CD14-positive monocyte (primary cell): ENCODE data around the gene ALG14. TPM values are rescaled to one million over a fixed set of nuclear protein-coding genes. Genes with fewer than 3 reads are reported as not detected.

ENCODE experiments used
- DNase-seq, 3 donors: peaks; one replicate each; pipeline ENCODE4 v3.0.0-alpha.2; 2011 to 2022
- H2AFZ ChIP-seq: 2 replicates; pipeline ENCODE4 v1.6.0; 2012; ENCODE audit warnings: mild to moderate bottlenecking, low read depth, low read length, inconsistent platforms; ENCODE audit not compliant: insufficient read depth, poor library complexity, severe bottlenecking
- H3K27ac ChIP-seq, 2 donors: 1 replicate in 1 of 2; 2 replicates in 1 of 2; pipeline ENCODE4 v1.5.1; 2012 to 2013; ENCODE audit warnings: low read length in 2 of 2, control low read depth in 1 of 2, inconsistent platforms in 1 of 2, low read depth in 1 of 2, mild to moderate bottlenecking in 1 of 2
- H3K27me3 ChIP-seq, 2 donors: one replicate each; pipeline versions ENCODE4 v1.6.0 to v1.6.1; 2011 to 2013; ENCODE audit warnings: low read length in 2 of 2; ENCODE audit not compliant: control insufficient read depth in 2 of 2, insufficient read depth in 2 of 2
- H3K36me3 ChIP-seq, 2 donors: replicated peaks in 1 of 2; 1 replicate in 1 of 2; 2 replicates in 1 of 2; pipeline versions ENCODE4 v1.5.1 to v1.6.1; 2012 to 2013; ENCODE audit warnings: low read length in 2 of 2, control low read depth in 1 of 2, inconsistent platforms in 1 of 2, mild to moderate bottlenecking in 1 of 2; ENCODE audit not compliant: insufficient read depth in 2 of 2, control insufficient read depth in 1 of 2
- H3K4me1 ChIP-seq, 2 donors: 1 replicate in 1 of 2; 2 replicates in 1 of 2; pipeline versions ENCODE4 v1.5.1 to v1.6.1; 2012 to 2013; ENCODE audit warnings: low read length in 2 of 2, control low read depth in 1 of 2, inconsistent platforms in 1 of 2, mild to moderate bottlenecking in 1 of 2, moderate library complexity in 1 of 2; ENCODE audit not compliant: insufficient read depth in 2 of 2, control insufficient read depth in 1 of 2
- H3K4me2 ChIP-seq: replicated peaks from 2 replicates; pipeline ENCODE3; 2012; ENCODE audit warnings: low read length, moderate library complexity, mild to moderate bottlenecking; ENCODE audit not compliant: poor library complexity, severe bottlenecking; ENCODE audit errors: extremely low read depth
- H3K4me3 ChIP-seq, 3 experiments: fragments of 200-600 bp in 1 of 3; sonication (generic) in 1 of 3; replicated peaks in 1 of 3; 1 replicate in 2 of 3; 2 replicates in 1 of 3; pipeline ENCODE4 v1.5.1; 2011 to 2013; ENCODE audit warnings: low read length in 3 of 3, mild to moderate bottlenecking in 3 of 3, control low read depth in 2 of 3, low read depth in 2 of 3, inconsistent platforms in 1 of 3, moderate library complexity in 1 of 3
- H3K79me2 ChIP-seq: 2 replicates; pipeline ENCODE4 v1.6.0; 2012; ENCODE audit warnings: mild to moderate bottlenecking, control low read depth, inconsistent platforms, low read length, moderate library complexity; ENCODE audit not compliant: insufficient read depth
- H3K9ac ChIP-seq: 2 replicates; pipeline ENCODE4 v1.6.0; 2017; ENCODE audit warnings: low read length, mild to moderate bottlenecking; ENCODE audit not compliant: insufficient read depth, poor library complexity, severe bottlenecking
- H3K9me3 ChIP-seq, 2 donors: replicated peaks in 1 of 2; 1 replicate in 1 of 2; 2 replicates in 1 of 2; pipeline versions ENCODE4 v1.5.1 to v1.6.1; 2012 to 2013; ENCODE audit warnings: low read length in 2 of 2, control low read depth in 1 of 2; ENCODE audit not compliant: control insufficient read depth in 1 of 2, insufficient read depth in 1 of 2
- H4K20me1 ChIP-seq: 2 replicates; pipeline ENCODE4 v1.6.0; 2012; ENCODE audit warnings: mild to moderate bottlenecking, low read length, control low read depth, moderate library complexity; ENCODE audit not compliant: insufficient read depth
- H3K27ac Mint-ChIP-seq, 7 donors: one replicate each; pipeline ENCODE4 v1.8.0; 2020; ENCODE audit warnings: mild to moderate bottlenecking in 7 of 7, mixed read lengths in 7 of 7, moderate library complexity in 6 of 7, inconsistent platforms in 2 of 7
- H3K27me3 Mint-ChIP-seq, 3 donors: one replicate each; pipeline ENCODE4 v1.8.0; 2021 to 2022; ENCODE audit warnings: low read depth in 3 of 3, mild to moderate bottlenecking in 3 of 3, mixed read lengths in 3 of 3, moderate library complexity in 3 of 3, inconsistent platforms in 1 of 3
- H3K36me3 Mint-ChIP-seq, 2 donors: one replicate each; pipeline ENCODE4 v1.8.0; 2020; ENCODE audit warnings: mixed read lengths in 2 of 2, inconsistent platforms in 1 of 2, mild to moderate bottlenecking in 1 of 2
- H3K4me1 Mint-ChIP-seq: one replicate; pipeline ENCODE4 v1.8.0; 2020; ENCODE audit warnings: mild to moderate bottlenecking, mixed read lengths
- H3K4me3 Mint-ChIP-seq, 2 donors: one replicate each; pipeline ENCODE4 v1.8.0; 2020; ENCODE audit warnings: mild to moderate bottlenecking in 2 of 2, mixed read lengths in 2 of 2, moderate library complexity in 1 of 2
- H3K9me3 Mint-ChIP-seq, 7 donors: one replicate each; pipeline ENCODE4 v1.8.0; 2020 to 2022; ENCODE audit warnings: mixed read lengths in 7 of 7, mild to moderate bottlenecking in 6 of 7, moderate library complexity in 6 of 7, inconsistent platforms in 2 of 7
- CTCF ChIP-seq: fragments of 200-600 bp; IDR thresholded peaks from one replicate; pipeline ENCODE4 v1.8.0; 2022; ENCODE audit warnings: antibody characterized with exemption, mild to moderate bottlenecking
- WGBS: methylation state at CpG from one replicate; pipeline ENCODE4 v1.1.5; 2013; ENCODE audit warnings: missing lambda C conversion rate; ENCODE audit not compliant: insufficient coverage; 5-methylcytosine and 5-hydroxymethylcytosine counted together
- intact Hi-C, 2 donors: fragments of 100-400 bp; cut with micrococcal nuclease; formaldehyde crosslinking; loops; one replicate each; pipeline versions ENCODE4 v1.15.0 to v1.15.1; 2023
- polyA plus RNA-seq, 3 donors: library from polyadenylated mRNA; depleted of rRNA in 1 of 3; unstranded in 2 of 3; stranded (reverse) in 1 of 3; fragments of 300-500 nt in 2 of 3; fragments of >200 nt in 1 of 3; fragmentation: Illumina TruSeq in 2 of 3; gene quantifications; 1 replicate in 2 of 3; 2 replicates in 1 of 3; pipeline ENCODE4 v1.2.3, GENCODE V29; 2012 to 2021

Gene ALG14
- polyA plus RNA-seq, 3 donors = 0.27 to 5.5 (median 4.4) TPM

- Mint-ChIP-seq H3K27ac (no peak overlapping the region), H3K9me3 (peaks cover 0 to 4% (median 0%) of the 10 kb centered on the region in 7 donors), H3K4me3 (no peak overlapping the region), H3K4me1 (peaks cover under 1% of the 10 kb centered on the region), H3K36me3 (no peaks in the 10 kb centered on the region), H3K27me3 (peaks cover 0 to 2% (median 1%) of the 10 kb centered on the region in 3 donors)
- H2AFZ ChIP-seq = no peak overlapping the region
- H3K9ac ChIP-seq = no peak overlapping the region
- H3K36me3 ChIP-seq = no peaks in the 10 kb centered on the region
- no peaks in the 10 kb centered on the region for H3K9me3 ChIP-seq
- H3K27ac ChIP-seq = no peak overlapping the region
- no peak overlapping the region for H3K4me3 ChIP-seq
- H3K27me3 ChIP-seq = no peaks in the 10 kb centered on the region
- no peak for TF ChIP-seq CTCF
- intact Hi-C loops = no loop called here
- H3K4me1 ChIP-seq = peaks cover under 1 to 1% of the 10 kb centered on the region in 2 donors
- DNase-seq = no peak
- H4K20me1 ChIP-seq = no peaks in the 10 kb centered on the region
- no peak overlapping the region for H3K4me2 ChIP-seq
- H3K79me2 ChIP-seq = no peaks in the 10 kb centered on the region
- 97% methylated on average over 5 of the region's 6 CpGs for WGBS
Observed at GRCh38 chr1:94955767-94956632, 116.8 kb downstream of the ALG14 start.

GRCh38 chr1:94954263-94955220 lies 118.2 kb downstream of the ALG14 start:
- TF ChIP-seq CTCF = no peak
- no peaks in the 10 kb centered on the region for H4K20me1 ChIP-seq
- Mint-ChIP-seq H3K36me3 (no peaks in the 10 kb centered on the region), H3K9me3 (peaks cover 0 to 4% (median 0%) of the 10 kb centered on the region in 7 donors), H3K27ac (peak overlapping the region in 1 of 7 donors; percentile 17), H3K27me3 (peaks cover 0 to 2% (median 0%) of the 10 kb centered on the region in 3 donors), H3K4me3 (no peak overlapping the region), H3K4me1 (no peaks in the 10 kb centered on the region)
- no peaks in the 10 kb centered on the region for H3K36me3 ChIP-seq
- H3K27ac ChIP-seq = no peak overlapping the region
- H3K4me1 ChIP-seq = no peaks in the 10 kb centered on the region
- H3K4me2 ChIP-seq = no peak overlapping the region
- H3K4me3 ChIP-seq = no peak overlapping the region
- no peaks in the 10 kb centered on the region for H3K9me3 ChIP-seq
- no peak for DNase-seq
- no peak overlapping the region for H2AFZ ChIP-seq
- intact Hi-C loops = no loop called here
- H3K9ac ChIP-seq = no peak overlapping the region
- WGBS = 97% methylated on average over 7 of the region's 9 CpGs
- no peaks in the 10 kb centered on the region for H3K79me2 ChIP-seq
- no peaks in the 10 kb centered on the region for H3K27me3 ChIP-seq
